ENCODE results near the gene RXFP4.
"Not testable (repeated sequence)": the region's sequence is repeated elsewhere in the genome, so short reads cannot be mapped to it uniquely, and the experiment has no call there.

RXFP4 gene

GRCh38 chr1:155940993-155941844 is at the start of gene RXFP4:
TSS of gene RXFP4 (plus strand) at chr1:155941638. CDS start at chr1:155941710, 72 bp downstream.
- in situ Hi-C loops (cut with MboI; ENCODE audit: low sequenced_read_pairs) = no loop called here

- in situ Hi-C loops (cut with MboI; ENCODE audit: low sequenced_read_pairs) = no loop called here
Observed at GRCh38 chr1:155892796-155893195, 48.6 kb upstream of the RXFP4 start.

GRCh38 chr1:155893389-155894142 is 47.9 kb upstream of the RXFP4 start:
- in situ Hi-C loops (cut with MboI; ENCODE audit: low sequenced_read_pairs) = no loop called here

- in situ Hi-C loops (cut with MboI; ENCODE audit: low sequenced_read_pairs) = not testable (repeated sequence)
Observed at GRCh38 chr1:155895617-155896016, 45.8 kb upstream of the RXFP4 start.

- in situ Hi-C loops (cut with MboI; ENCODE audit: low sequenced_read_pairs) = not testable (repeated sequence)
Observed at GRCh38 chr1:155896476-155896875, 45.0 kb upstream of the RXFP4 start.

- in situ Hi-C loops (cut with MboI; ENCODE audit: low sequenced_read_pairs) = no loop called here
Observed at GRCh38 chr1:155897746-155898145, 43.7 kb upstream of the RXFP4 start.

GRCh38 chr1:155898888-155899287 is 42.5 kb upstream of the RXFP4 start:
- in situ Hi-C loops (cut with MboI; ENCODE audit: low sequenced_read_pairs) = no loop called here

- in situ Hi-C loops (cut with MboI; ENCODE audit: low sequenced_read_pairs) = no loop called here
Observed at GRCh38 chr1:155899683-155900082, 41.8 kb upstream of the RXFP4 start.

GRCh38 chr1:155900161-155900560 is 41.3 kb upstream of the RXFP4 start:
- in situ Hi-C loops (cut with MboI; ENCODE audit: low sequenced_read_pairs) = no loop called here

GRCh38 chr1:155904261-155904660 is 37.2 kb upstream of the RXFP4 start:
- in situ Hi-C loops (cut with MboI; ENCODE audit: low sequenced_read_pairs) = no loop called here

- in situ Hi-C loops (cut with MboI; ENCODE audit: low sequenced_read_pairs) = no loop called here
Observed at GRCh38 chr1:155909894-155910293, 31.5 kb upstream of the RXFP4 start.

- in situ Hi-C loops (cut with MboI; ENCODE audit: low sequenced_read_pairs) = no loop called here
Observed at GRCh38 chr1:155910621-155911121, 30.8 kb upstream of the RXFP4 start.

GRCh38 chr1:155911156-155912055 is 30.0 kb upstream of the RXFP4 start, which contains the start of gene RIT1:
TSS of gene RIT1 (minus strand) at chr1:155911349. CDS start at chr1:155910761, 588 bp downstream.
- in situ Hi-C loops (cut with MboI; ENCODE audit: low sequenced_read_pairs) = no loop called here

- in situ Hi-C loops (cut with MboI; ENCODE audit: low sequenced_read_pairs) = no loop called here
Observed at GRCh38 chr1:155912056-155912536, 29.3 kb upstream of the RXFP4 start.

- in situ Hi-C loops (cut with MboI; ENCODE audit: low sequenced_read_pairs) = no loop called here
Observed at GRCh38 chr1:155913969-155914757, 27.3 kb upstream of the RXFP4 start.

GRCh38 chr1:155918660-155919059 is 22.8 kb upstream of the RXFP4 start:
- in situ Hi-C loops (cut with MboI; ENCODE audit: low sequenced_read_pairs) = no loop called here

- in situ Hi-C loops (cut with MboI; ENCODE audit: low sequenced_read_pairs) = no loop called here
Observed at GRCh38 chr1:155919801-155920200, 21.6 kb upstream of the RXFP4 start.

- in situ Hi-C loops (cut with MboI; ENCODE audit: low sequenced_read_pairs) = no loop called here
Observed at GRCh38 chr1:155920717-155921116, 20.7 kb upstream of the RXFP4 start.

GRCh38 chr1:155925506-155925905 is 15.9 kb upstream of the RXFP4 start:
- in situ Hi-C loops (cut with MboI; ENCODE audit: low sequenced_read_pairs) = no loop called here

- in situ Hi-C loops (cut with MboI; ENCODE audit: low sequenced_read_pairs) = no loop called here
Observed at GRCh38 chr1:155929057-155929456, 12.4 kb upstream of the RXFP4 start.

All from HL-60/S4 (cell line).